Measurements from ENCODE around the gene GPR84.

- TF ChIP-seq REST (IDR thresholded peaks at IDR 0.05; ENCODE audit: low read depth, low read length) (no peak), USF2 (IDR thresholded peaks at IDR 0.05; ENCODE audit: borderline replicate concordance, low read depth, low read length) (no peak), BCLAF1 (IDR thresholded peaks at IDR 0.05) (no peak), BRCA1 (IDR thresholded peaks at IDR 0.05; ENCODE audit: low read depth, low read length) (no peak), STAT1 (conservative IDR thresholded peaks at IDR 0.05) (no peak), SP1 (IDR thresholded peaks at IDR 0.05; ENCODE audit: low read depth, low read length) (no peak), EZH2 (IDR thresholded peaks at IDR 0.05; ENCODE audit: borderline replicate concordance, control insufficient read depth, low read depth, low read length) (no peak), RELA (IDR thresholded peaks at IDR 0.05; ENCODE audit: borderline replicate concordance, partially characterized antibody) (no peak), CTCF (IDR thresholded peaks at IDR 0.05 in 2 of 3, conservative IDR thresholded peaks at IDR 0.05 in 1 of 3; ENCODE audit: control insufficient read depth in 2 of 3, extremely low read depth in 1 of 3, insufficient read depth in 1 of 3, low read depth in 3 of 3, low read length in 3 of 3) (no peak), HDAC6 (IDR thresholded peaks at IDR 0.05; ENCODE audit: unreplicated experiment) (no peak), DPF2 (IDR thresholded peaks at IDR 0.05) (no peak), NFYB (IDR thresholded peaks at IDR 0.05; ENCODE audit: insufficient read depth, low read depth, low read length) (no peak), NFIC (IDR thresholded peaks at IDR 0.05; ENCODE audit: low read depth, low read length) (no peak), ZNF384 (IDR thresholded peaks at IDR 0.05; ENCODE audit: borderline replicate concordance, low read depth, low read length) (no peak)
Measured at GRCh38 chr12:54357506-54358190, 6.6 kb downstream of the GPR84 start.

Data from GM12878 (cell line).